ENCODE measurements around the gene GPC1.

GRCh38 chr2:240442891-240443715 lies 7.6 kb downstream of the GPC1 start:
- TF ChIP-seq POLR2A (IDR thresholded peaks at IDR 0.05) (no peak), CTCF (IDR thresholded peaks at IDR 0.05 in 8 of 11, conservative IDR thresholded peaks at IDR 0.05 in 3 of 11) (no peak), POLR2AphosphoS5 (IDR thresholded peaks at IDR 0.05) (no peak)
